Endothelial cell of umbilical vein (primary cell): ENCODE data around the gene SCYGR1.

Source experiments
- JUN ChIP-seq: IDR thresholded peaks from 2 replicates; pipeline ENCODE4 v1.6.1; 2011; ENCODE audit warnings: borderline replicate concordance, low read depth; ENCODE audit not compliant: insufficient read length, insufficient read depth
- POLR2A ChIP-seq: IDR thresholded peaks from 2 replicates; pipeline ENCODE4 v1.6.1; 2012; ENCODE audit warnings: low read depth, mild to moderate bottlenecking, control low read depth, low read length
- POLR2AphosphoS5 ChIP-seq: IDR thresholded peaks from 2 replicates; pipeline ENCODE4 v1.6.1; 2012; ENCODE audit warnings: low read depth, mild to moderate bottlenecking, control low read depth, low read length, moderate library complexity; ENCODE audit not compliant: insufficient read depth

- TF ChIP-seq POLR2A (no peak), POLR2AphosphoS5 (no peak), JUN (no peak)
These were observed 25.1 kb upstream of the SCYGR1 start for GRCh38 chr2:227412877-227413276.
